HG03196 (cell line): ENCODE results near the gene METTL16.

Experiments used
- ATAC-seq: cut with Tn5 transposase; IDR thresholded peaks from one replicate; pipeline ENCODE4 v1.9.1; 2021; ENCODE audit not compliant: unreplicated experiment

The METTL16 gene

DNA sequence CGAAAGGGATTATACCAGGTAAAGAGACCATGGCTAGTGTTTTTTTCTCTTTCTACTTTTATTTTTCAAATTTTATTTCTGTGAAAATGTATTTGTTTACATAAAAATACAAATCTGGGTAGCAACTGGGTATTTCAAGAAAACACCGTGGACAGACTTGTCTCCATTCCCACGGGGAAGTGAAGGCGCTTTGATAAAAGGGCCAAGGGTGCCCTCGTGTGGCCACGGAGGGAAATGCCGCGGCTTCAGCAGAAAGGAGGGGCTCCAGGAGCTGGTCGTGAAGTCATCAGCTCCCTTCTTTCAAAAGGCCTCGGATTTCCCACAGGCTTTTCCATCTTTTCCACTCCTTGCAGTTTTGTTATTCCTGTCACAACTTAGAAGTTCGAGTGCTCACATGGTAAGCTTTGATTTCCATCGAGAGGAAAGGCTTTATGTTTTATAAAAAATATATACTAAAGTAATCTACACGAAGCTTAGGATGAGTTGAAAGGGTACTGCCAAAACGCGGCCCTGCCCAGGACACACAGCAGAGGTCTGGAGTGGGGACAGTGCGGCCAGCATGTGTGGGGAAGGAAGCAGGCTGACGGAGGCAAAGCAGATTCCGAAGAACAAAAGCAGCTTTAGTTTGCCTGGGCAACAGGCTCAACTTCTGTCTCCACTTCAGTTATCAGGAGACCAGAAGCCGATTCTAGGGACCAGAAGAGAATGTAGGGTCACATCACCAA, 95.5 kb downstream of the METTL16 start:
- ATAC-seq = no peak

DNA sequence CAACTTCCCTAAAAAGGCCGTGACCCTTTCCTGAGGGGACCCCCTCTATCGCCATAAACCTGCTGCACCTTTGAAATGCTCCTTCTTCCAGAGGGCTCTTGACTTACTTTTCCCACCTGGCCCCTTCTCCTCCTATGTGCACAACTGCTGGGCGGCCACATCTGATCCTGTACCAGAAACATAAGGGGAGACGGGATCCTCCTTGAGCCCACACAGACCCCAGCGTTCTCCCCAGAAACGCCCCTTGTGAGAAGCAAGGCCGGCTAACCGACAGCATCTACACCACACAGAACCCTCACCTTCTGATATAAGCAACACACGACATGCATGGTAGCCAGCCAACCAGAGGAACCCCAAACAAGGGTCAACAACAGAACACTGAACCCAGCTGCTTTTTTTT, 96.6 kb downstream of the METTL16 start:
- ATAC-seq = no peak

DNA sequence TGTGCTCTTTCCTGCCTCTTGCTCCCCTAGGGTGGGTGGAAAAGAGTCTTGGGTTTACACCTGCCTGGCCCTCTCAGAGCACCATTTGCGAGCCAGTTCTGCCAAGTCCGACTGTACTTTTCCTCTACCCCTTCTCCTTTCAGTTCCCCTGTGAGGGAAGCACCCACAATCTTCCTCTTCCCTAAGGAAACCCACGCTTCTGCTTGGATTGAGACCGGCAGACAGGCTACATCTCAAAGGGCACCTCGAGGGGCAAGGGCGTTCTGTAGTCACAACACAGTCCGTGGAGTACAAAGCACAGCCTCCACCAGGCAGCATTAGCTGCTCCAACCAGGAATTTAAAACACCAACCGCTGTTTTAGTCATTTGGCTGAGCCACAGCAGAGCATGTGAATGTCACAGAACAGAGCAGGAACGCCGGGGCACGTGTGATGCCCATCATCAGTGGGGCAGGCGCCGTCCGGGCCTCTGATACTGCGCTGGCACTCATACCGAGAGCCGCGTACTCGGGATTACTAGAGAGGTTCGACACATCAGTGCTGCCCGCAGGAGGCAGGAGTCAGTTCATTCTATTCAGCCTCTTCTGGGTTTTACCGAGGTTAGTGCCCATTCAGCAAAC, 97.1 kb downstream of the METTL16 start:
- no peak for ATAC-seq

DNA sequence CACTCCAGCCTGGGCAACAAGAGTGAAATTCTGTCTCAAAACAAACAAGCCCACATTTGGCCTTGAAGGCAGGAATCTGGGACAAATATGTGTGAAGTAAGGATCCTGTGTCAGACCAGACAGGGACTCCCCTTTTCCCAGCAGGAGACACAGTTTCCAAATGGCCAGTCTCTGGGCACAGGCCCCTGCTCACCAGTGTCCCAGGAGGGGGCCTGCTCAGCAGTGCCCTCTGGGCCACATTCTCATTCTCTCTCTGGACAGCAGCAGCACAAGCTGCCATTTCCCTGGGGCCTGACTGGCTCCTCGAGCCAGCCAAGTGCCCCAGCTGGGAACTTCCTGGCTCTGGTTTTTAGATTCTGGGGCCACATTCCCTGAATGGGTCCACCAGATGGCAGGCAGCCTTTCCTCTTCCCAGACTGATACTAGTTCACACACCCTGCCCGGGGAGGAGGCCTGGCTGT, 99.1 kb downstream of the METTL16 start:
- ATAC-seq = no peak

DNA sequence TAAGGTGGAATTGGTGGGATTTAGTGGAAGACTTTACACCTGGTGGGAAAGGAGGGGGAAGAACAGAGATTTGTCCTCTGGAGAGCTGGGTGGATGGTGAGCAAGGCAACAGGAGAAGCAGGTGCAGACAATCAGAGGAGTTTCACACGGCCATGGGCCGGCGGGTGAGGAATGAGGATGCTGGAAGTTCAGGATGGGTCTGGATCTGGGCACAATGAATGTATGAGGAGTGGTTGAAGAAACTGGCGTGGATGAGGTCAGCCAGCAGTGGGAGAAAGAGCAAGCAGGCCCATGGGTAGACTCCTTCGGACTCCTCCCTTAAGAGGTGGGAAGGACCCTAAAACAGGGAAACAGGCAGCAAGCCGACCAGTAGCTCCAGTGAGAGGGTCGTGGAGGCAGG, 100.7 kb downstream of the METTL16 start:
- no peak for ATAC-seq

DNA sequence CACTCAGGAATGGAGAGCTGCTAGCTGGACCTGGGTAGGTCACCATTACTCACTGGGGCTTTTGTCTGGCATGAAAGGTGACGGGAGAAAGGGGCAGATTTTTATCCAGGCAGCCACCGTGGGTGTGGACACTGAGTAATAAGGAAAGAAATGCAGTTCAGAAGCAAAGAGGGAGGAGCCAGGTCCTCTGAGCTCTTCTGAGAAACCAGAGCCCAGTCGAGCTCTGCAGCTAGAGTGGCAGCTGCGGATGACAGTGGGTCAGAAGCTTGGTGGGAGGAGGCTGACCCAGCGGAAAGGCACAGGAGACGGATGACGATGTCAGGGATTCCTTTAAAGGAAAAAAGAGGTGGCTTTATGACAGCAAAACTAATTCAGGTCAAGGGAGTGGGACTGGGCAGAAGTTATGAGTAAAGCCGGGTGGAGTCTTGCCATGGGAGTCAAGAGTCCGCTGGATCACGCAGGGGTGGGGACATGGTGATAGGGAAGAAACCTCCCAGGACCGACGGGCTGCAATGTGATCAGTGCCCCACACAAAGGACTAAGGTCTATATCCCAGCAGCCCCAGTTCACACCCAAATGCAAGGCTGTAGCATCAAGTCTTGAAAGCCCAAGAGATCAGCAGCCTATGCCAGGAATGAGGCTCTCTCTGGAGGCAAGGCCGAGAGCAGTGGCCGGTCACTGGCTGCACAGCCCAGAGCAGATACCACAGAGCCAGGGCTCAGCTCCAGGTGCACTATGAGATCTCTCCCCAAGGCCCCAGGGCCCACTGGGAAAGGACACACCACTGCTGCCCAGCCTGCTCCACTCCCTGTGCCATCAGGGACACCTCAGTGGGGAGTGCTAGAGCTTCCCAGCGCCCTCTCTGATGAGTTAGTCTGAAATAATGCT, 104.5 kb downstream of the METTL16 start:
- ATAC-seq = no peak

DNA sequence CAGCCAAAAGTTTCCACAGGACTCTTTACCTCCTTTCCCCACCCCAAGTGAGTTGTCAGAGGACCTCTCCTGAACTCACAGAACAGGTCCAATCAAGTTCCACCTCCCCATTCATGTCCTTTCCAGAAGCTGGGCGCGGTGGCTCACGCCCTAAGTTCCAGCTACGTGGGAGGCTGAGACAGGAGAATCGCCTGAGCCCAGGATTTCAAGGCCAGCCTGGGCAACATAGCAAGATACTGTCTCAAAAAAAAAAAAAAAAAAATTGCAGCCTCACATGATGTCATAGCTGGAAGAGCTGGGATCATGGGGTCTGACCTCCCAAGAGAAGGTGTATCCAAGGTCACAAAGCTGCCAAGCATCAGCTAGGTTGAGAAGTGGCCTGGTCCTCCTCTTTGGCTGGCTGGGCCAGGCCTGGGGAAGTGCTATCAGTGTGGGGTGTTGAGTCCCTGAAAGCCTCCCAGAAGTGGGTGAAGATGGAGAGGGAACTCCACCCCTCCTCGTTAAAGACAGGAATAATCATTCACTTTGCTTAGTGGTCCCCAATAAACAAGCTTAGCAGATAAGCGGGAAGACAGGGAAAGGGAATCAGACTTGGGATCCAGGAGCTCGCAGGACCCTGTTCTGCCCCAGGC, 105.3 kb downstream of the METTL16 start:
- ATAC-seq = no peak

DNA sequence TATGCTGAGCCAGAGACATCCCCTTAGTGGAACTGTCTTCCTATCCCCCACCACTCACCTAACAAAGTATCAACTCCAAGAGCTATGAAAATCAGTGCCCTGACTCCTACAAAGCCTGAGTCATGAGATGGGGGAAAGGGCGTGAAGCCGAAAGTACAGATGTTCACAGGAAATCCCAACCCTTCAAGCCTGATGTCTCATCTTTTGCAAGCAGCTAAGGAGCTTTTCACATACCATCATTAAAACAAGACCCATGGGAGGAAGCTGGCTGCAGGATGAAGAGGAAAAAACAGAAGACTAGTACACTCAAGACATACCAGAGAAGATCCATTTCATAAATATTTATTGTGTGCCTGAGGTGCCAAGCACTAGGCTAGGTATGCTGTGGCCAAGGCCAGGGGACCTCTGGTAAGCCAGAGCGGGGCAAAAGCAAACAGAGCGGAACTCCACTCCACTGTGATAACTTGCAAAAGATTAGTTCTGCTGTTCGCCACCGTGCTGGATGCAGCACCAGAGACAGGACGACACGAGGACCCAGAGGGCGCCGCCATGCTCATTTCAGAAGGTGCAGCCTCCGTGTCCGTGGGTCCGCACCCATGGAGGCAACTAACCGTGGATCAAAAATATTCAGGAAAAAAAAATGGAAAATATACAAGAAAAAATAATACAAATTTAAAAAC, 106.3 kb downstream of the METTL16 start:
- ATAC-seq = no peak

DNA sequence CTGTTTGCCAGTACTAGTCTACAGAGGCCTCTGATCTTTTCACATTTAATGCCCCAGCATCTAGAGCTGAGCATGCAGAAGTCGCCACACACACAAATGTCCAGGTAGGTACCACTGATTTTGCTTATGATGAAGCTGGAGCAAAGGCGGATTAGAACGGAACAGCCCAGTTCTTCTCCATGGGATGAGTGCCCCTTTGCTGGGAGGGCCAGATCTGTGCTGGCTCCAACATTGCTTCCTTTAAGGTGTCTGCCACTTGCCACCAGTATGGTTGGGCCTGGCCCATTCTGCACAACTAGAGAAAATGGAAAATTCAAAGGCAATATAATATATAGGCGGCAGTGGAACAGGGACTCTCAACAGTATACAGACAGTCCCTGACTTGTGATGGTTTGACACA, 108.6 kb downstream of the METTL16 start:
- ATAC-seq = no peak

DNA sequence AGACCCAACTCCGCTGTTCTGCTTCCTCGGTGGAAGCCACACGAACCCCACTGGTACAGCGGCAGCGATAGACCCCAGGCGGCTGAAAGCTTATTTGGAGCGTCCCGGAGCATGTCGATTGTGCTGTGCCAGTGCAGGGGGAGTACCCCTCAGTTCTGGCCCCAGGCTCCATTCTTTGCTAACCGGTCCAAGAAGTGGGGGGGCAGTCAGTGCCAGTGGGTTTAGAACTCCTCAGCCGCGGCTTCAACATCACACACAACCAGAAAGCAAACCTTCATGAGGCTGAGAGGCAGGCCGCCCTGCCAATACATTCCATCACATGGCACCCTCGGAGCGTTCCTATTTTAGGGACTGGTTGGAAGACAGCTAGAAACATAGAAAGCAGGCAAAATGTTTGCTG, 109.1 kb downstream of the METTL16 start:
- no peak for ATAC-seq

DNA sequence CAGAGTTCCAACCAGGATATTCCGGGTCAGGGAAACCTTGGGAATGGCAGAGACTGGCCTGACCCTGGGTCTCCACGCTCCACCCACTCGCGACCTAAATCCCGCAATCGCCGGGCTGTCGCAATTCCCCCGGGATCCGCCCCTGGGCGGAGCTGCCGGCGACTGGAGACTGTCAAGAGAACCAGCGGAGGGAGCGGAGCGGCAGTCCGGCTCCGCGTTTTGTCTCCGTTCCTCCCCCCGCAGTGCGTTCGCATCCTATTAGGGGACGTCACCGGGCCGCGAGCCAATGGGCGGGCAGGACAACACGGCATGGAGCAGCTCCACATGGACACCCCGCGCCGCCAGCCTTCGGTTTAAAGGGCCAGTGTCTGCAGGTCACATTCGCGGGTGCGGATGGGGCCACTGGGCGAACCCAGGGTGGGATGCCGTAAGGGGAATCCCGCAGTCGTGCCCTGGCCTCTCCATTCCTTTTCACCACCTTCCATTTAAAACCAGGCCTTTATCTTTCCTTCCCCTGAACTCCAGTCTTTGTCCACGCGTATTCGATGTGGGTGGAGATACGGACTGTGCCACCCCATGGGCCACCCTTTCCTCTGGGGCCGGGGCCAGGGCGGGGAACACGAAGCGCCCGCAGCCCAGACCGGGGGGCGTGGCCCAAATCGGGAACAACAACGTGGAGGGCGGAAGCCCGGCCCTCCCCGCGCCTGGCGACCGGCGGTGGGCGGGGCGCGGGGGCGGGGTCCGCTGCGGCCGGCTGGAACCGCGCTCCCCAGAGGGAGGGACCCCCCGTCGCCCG, 110.1 kb downstream of the METTL16 start:
- ATAC-seq = peak; percentile 36

DNA sequence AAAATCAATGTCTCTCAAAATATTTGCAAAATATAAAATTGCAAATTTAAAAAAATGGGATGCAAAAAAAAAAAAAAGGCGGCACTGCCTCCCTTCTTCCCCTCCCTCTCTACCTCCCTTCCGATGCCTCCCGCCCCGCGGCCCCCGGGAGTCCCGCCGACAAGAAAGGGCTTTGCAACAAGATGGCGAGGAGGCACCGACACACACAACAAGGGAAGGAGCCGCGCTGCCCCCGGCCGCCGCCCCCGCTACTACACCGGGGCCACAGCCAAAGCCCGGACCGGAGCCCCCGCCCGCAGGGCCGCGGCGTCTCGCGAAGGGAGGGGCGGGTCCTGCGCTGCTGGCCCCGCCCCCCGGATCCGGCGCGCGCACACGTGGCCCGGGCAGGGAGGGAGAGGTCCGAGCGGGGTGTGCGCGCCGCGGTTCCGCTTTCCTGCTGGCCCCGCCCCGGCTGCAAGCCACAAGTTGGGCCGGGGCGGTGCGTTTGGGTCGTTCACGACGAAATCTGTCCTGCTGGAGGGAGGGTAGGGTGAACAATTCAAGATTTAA, 110.7 kb downstream of the METTL16 start, which contains the start of gene MNT:
TSS of gene MNT (minus strand) at position 184 of the 549 bp plus-strand sequence. CDS start 348 bp downstream, outside the sequence.
- ATAC-seq = peak; percentile 26

DNA sequence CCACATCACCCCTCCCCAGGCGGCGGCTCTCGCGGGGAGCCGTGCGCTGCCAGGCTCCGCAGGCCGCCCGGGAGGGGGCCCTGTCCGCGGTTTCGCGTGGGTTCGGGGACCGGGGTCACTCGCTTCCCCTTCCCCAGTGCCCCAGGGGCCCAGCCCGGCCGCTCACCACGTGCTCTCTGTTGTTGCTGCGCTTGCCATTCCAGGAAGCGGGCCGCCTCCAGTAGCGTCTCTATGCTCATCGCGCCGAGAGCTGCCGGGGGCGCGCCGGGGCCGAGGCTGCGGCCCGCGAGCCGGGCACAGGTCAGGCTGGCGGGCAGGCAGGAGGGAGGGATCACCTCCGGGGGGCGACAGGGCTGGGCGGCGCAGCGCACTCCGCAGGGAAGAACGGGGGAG, 111.2 kb downstream of the METTL16 start:
- no peak for ATAC-seq

DNA sequence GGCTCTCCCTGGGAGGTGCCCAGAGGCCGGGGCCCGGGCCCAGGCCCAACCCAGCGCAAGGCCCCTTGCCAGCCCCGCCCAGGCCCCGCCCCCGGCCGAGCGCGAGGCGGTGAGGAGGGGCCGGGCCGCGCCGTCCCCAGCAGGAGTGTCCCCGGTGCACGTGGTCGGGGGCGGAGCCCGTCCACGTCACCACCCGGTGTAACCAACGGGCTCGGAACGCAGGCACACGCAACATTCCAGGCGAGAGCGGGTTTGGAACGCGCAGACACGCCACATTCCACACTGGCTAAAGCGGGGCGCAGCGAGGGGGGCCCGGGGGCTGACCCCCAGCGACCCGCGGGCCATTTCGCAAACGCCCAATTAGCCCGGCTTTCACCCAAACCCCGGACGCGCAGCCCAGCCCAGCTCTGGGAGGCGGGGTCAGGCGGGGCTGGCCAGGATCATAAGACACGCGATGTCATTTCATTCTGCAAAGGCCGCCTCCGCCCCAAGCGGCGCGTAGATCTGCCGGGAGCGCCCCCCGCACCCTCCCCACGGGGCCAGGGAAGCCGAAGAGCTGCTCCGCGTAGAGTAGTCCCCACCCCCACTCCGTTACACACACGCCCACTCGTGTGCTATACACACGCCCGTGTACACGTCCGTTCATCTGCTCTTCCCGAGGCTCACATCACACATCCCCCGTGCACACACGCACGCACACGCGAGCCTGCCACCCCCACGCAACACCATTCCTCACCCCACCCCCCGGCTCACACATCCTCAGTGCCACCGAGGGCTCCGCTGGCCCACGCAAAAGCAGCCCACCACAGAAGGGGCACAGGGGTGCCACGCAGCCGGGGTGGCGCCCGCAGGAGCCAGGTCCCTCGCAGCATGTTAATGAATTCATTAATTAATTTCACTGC, 111.9 kb downstream of the METTL16 start:
- peak; percentile 33 for ATAC-seq

DNA sequence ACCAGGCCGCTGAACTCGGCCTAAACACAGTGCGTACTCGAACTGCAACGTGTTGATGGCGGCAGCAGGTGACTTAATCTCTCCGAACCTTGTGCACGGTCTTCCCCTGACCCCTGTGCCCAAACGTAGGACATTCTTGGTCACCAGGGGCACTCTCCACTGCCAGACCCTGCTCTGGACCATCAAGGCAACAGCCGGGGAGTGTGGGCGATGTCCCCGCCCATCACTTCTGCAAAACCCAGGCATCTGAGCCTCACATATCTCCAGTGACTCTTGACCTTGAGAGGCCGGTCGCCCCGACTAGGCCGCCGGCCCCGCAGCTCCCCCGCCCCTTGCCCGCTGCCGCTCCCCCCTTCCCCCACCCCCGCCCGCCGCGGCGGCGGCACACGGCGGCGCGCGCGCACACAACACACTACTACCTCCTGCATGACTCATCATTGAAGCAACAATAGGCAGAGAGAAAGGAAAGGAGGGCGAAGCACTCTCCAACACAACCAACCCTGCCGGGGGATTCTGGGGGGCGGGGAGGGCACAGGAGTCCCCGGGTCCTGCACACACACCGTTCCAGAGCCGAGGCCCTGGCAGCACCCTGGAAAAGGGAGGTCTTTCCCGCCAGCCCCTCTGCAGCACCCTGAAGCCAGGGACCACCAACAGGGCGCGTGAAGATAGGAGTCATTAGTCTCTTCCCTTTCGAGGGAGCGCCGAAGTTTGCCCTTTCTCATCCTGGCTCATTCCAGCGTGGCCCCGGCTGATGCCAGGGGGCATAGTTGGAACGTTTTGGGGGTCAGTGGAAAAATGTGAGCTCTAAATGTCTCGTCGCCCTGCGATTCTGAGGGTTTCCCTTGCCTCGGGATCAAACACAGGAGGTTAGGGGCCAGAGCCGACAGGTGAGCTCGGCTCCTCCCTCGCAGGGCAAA, 112.8 kb downstream of the METTL16 start:
- no peak for ATAC-seq

DNA sequence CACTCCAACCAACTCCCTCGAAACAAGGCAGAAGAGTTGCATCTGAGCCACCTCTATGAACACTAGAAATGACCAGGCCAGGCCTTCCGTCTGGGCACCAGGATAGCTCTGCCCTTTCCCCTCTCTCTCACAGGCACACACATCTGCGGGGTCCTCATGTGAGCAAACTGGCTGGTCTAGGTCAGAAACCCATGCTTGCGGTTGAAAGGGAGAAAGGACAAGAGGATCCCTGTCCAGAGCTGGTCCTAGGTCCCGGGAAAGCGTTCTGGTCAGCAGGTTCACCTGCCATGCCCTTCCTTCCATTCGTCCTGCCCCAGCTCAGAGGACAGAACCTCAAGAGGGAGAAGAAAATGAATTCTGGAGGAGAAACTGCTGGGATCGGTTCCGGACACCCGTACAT, 113.5 kb downstream of the METTL16 start:
- ATAC-seq = no peak
